Subcutaneous abdominal adipose tissue (tissue), 5 donors: ENCODE data around the gene TAL1.

Experiments used
- H3K27ac ChIP-seq: one replicate; pipeline ENCODE4 v1.7.0; 2013; ENCODE audit warnings: low read depth, mild to moderate bottlenecking, inconsistent platforms, low read length, moderate library complexity
- H3K27me3 ChIP-seq, 5 donors: one replicate each; pipeline ENCODE4 v1.7.0; 2013; ENCODE audit warnings: low read length in 5 of 5, inconsistent platforms in 1 of 5; ENCODE audit not compliant: control insufficient read depth in 5 of 5, insufficient read depth in 4 of 5
- H3K36me3 ChIP-seq, 5 donors: one replicate each; pipeline ENCODE4 v1.7.0; 2013; ENCODE audit warnings: low read length in 5 of 5; ENCODE audit not compliant: control insufficient read depth in 5 of 5, insufficient read depth in 5 of 5
- H3K4me1 ChIP-seq, 5 donors: one replicate each; pipeline ENCODE4 v1.7.0; 2013; ENCODE audit warnings: low read length in 5 of 5, mild to moderate bottlenecking in 3 of 5, moderate library complexity in 1 of 5; ENCODE audit not compliant: control insufficient read depth in 5 of 5, insufficient read depth in 5 of 5
- H3K4me3 ChIP-seq, 5 donors: one replicate each; pipeline ENCODE4 v1.7.0; 2013; ENCODE audit warnings: low read length in 5 of 5, low read depth in 1 of 5
- H3K9ac ChIP-seq, 5 donors: one replicate each; pipeline ENCODE4 v1.7.0; 2013; ENCODE audit warnings: low read length in 5 of 5, mild to moderate bottlenecking in 4 of 5, moderate library complexity in 3 of 5
- H3K9me3 ChIP-seq, 5 donors: one replicate each; pipeline ENCODE4 v1.7.0; 2013; ENCODE audit warnings: low read length in 5 of 5; ENCODE audit not compliant: control insufficient read depth in 5 of 5
- donor health status: healthy.
- donor health status: healthy.
- donor health status: healthy.
- donor health status: healthy.
- donor health status: healthy.

Gene TAL1

DNA sequence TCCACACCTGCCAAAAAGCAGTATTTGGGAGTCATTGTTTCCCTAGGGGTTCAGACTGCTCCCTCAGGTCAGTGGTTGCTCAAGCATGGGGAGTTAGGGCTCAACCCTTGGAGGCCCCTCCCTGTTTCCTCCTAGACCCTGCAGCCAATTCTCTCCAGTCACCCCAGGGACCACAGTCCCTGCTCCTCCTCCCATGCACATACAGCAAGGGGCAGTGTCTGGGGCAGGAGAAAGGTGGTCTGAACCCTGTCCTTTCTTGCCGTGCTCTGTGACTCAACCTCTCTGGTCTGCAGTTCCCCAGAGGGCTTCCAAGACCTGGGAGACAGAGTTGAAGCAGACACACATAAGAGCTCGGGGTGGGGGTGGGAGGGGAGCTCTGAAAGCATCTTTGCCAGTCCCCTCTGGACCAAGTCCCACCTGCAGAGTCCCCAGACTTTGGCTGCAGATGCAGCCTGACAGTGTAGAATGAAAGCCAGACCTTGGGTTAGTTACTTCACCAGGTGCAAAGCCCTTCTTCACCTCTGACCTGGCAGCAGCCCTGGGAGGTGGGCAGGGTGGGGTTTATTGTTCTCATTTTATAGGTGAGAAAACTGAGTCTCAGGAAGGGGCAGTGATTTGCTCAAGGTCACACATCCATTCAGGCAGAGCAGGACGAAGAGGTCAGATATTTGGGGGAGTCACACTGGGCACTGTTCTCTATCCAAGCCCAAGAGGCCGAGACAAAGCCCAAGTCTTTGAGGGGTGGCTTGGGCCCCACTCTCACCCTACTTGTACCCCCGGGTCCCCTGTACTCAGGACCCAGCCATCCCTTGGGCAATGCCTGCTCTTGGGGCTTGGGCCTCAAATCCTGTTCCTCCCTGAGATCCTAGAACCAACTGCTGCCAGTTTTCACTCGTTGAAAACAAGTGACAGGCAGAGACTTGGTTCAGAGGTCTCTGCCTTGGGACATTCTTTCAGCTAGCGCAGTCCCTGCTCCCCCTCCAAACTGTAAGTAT lies 42.9 kb downstream of the TAL1 start:
- peak overlapping the region in 4 of 5 donors; percentile 2 to 65 (median 40) for H3K9ac ChIP-seq
- H3K27me3 ChIP-seq: peaks cover 0 to 1% (median 0%) of the 10 kb centered on the region in 5 donors
- no peaks in the 10 kb centered on the region for H3K9me3 ChIP-seq
- peak overlapping the region in 1 of 5 donors; percentile 28 for H3K4me3 ChIP-seq
- no peaks in the 10 kb centered on the region for H3K36me3 ChIP-seq
- no peak overlapping the region for H3K27ac ChIP-seq
- peaks cover 4 to 39% (median 25%) of the 10 kb centered on the region in 5 donors for H3K4me1 ChIP-seq

DNA sequence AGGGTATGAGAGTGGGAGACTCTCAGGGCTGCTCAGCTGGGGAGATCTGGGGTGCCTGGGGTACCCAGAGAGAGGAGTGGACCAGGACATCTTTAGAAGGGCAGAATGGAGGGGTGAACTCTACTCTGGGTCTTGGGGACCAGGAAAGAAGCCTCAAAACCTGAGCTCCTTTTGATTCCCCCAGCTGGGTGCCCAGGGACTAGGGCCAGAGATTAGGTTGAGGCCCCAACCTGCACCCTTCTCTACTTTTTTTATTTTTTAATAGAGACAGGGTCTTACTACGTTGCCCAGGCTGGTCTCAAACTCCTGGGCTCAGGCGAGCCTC lies 44.1 kb downstream of the TAL1 start:
- no peak overlapping the region for H3K27ac ChIP-seq
- H3K36me3 ChIP-seq: no peaks in the 10 kb centered on the region
- peaks cover 0 to 9% (median 5%) of the 10 kb centered on the region in 5 donors for H3K27me3 ChIP-seq
- H3K9ac ChIP-seq: no peak overlapping the region
- H3K4me3 ChIP-seq: no peak overlapping the region
- H3K4me1 ChIP-seq: peaks cover 4 to 36% (median 25%) of the 10 kb centered on the region in 5 donors
- no peaks in the 10 kb centered on the region for H3K9me3 ChIP-seq

DNA sequence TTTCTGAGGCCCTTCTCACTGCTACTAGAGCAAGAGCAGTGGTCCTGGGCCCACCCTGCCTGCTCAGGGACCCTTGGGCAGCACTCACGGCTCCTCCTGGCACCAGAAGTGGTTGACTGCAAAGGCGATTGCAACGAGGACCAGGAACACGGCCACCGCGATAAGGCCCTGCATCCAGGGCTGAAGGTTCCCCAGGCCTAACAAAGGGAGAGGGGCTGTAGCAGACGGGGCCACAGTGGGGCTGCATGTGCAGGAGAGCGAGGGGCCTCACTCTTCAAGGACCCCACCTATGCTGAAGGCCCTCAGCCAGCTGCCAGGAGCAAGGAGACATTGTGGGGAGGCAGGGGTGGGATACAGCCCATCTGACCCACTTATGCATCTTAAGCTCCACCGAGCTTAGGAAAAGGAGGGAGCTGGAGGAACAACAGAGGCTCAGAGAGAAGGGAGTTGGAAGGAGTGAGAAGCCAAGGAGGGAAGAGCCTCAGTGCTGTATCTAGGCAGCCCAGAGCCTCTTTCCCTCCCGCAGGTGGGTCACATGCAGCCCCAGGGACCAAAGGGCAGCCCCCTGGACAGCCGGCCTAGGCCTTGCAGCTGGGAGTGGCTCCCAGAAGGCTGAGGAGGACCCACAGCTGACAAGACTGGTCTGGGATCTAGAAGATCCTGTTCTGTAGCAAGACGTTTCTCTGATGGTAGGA lies 44.6 kb downstream of the TAL1 start:
- Histone ChIP-seq H3K9me3 (no peaks in the 10 kb centered on the region), H3K4me3 (no peak overlapping the region), H3K36me3 (no peaks in the 10 kb centered on the region), H3K9ac (no peak overlapping the region), H3K27ac (no peak overlapping the region), H3K27me3 (peaks cover 0 to 10% (median 7%) of the 10 kb centered on the region in 5 donors), H3K4me1 (peaks cover 4 to 32% (median 25%) of the 10 kb centered on the region in 5 donors)

- peaks cover 4 to 24% (median 19%) of the 10 kb centered on the region in 5 donors for H3K4me1 ChIP-seq
- H3K36me3 ChIP-seq: no peaks in the 10 kb centered on the region
- H3K27ac ChIP-seq: no peak overlapping the region
- peaks cover under 1 to 18% (median 9%) of the 10 kb centered on the region in 5 donors for H3K27me3 ChIP-seq
- no peaks in the 10 kb centered on the region for H3K9me3 ChIP-seq
- H3K9ac ChIP-seq: no peak overlapping the region
- H3K4me3 ChIP-seq: no peak overlapping the region
Observed at GRCh38 chr1:47186267-47187185, 45.5 kb downstream of the TAL1 start.

DNA sequence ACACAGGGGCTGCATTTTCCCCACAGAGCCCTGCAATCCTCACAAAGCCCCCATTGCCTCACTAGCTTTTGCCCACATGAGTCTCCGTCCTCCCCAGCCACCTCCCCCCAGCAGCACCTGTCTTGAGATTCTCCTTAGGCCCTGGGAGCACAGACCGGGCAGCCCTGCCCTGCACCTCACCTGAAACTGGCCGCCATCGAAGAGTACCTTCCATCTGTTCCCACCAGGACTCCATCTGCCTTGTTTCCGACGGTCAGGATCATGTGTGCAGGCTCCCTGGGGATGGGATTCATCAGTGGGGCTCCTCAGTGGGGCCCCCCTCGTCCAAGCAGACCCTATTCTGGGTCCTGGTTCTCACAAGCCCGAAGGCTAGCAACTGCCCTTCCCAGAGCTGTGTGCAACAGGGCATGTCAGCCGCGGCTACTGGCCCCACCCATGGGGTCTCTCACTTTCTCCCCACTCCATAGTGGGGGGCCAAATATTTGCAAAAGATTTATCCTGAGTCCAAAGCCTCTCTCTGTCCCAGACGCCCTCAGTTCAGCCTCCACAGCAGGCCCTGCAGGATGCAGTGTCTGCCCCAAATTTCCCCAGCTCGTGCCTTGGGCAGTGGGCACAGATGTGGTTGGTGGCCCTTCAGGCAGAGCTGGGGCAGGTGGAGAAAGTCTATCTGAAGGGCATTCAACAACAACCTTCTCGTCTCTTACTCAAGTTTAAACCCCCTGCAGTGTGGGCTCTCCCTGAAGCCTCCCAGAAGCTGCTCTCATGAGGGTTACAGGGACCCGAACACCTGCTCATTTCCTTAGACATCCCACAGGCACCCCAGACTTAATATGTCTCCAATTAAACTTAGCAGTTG lies 47.0 kb downstream of the TAL1 start:
- Histone ChIP-seq H3K27ac (no peak overlapping the region), H3K9me3 (no peaks in the 10 kb centered on the region), H3K36me3 (no peaks in the 10 kb centered on the region), H3K4me3 (no peak overlapping the region), H3K27me3 (peaks cover 6 to 30% (median 23%) of the 10 kb centered on the region in 5 donors), H3K4me1 (peaks cover 4 to 10% (median 8%) of the 10 kb centered on the region in 5 donors), H3K9ac (no peak overlapping the region)

DNA sequence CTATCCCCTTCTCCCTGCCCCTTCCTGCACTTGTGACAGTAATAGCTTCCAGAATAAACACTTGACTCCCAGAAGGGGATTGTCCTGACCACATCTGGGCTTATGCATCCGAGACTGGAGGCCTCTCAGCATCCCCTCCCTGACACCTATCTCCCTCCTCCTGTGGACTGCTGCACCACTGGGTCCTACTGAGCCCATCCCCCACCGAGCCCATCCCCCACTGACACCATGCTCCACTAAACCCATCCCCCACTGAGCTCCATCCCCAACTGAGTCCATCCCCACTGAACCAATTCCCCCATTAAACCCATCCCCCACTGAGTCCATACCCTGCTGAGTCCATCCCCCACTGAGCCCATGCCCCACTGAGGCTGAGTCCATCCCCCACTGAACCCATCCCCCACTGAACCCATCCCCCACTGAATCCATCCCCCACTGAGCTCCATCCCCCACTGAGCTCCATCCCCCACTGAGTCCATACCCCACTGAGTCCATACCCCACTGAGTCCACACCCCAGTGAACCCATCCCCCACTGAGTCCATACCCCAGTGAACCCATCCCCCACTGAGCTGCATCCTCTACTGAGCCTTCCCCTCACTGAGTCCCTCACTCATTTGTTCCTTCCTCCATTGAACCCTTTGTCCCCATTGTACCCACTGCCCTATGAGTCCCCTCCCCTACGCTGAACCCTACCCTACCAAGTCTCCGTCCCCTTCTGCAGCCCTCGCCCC lies 47.8 kb downstream of the TAL1 start:
- H3K36me3 ChIP-seq: no peaks in the 10 kb centered on the region
- H3K27me3 ChIP-seq: peaks cover 6 to 31% (median 24%) of the 10 kb centered on the region in 5 donors
- peaks cover 3 to 11% (median 8%) of the 10 kb centered on the region in 5 donors for H3K4me1 ChIP-seq

DNA sequence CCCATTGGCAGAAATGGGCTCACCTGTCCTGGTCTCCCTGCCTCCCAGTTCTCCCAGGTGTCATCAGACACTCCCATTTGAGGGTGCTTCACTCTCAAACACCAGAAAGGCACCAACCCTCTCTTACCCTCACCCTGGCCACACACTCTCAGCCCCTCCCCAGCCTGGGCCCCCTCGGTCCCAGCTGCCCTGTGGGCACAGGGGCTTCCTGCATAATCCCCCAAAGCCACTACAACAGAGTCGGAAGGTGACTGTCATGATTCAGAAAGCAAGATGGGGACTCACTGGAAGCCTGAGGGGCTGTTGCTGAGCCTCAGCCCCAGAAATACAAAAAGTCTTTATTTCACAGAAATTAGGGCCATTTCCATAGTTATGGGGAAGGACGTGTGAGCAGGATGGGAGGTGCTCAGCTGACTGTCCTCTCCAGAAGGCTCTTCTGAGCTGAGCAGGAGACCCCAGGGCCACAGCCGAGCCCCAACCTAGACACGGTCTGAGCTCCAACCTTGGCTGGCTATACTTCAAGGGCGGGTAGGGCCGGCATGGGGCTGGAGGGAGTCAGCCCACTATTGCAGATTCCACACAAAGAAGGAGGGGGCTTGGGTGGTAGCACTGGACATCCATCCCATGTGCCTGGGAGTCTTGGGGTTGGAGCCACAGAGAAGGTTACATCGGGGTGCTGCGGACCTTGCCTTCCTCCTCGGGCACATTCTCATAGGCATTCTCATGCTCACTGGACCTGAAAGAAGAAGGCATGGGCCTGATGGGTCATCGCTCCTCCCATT lies 48.5 kb downstream of the TAL1 start:
- Histone ChIP-seq H3K4me1 (peaks cover 5 to 14% (median 10%) of the 10 kb centered on the region in 5 donors), H3K9ac (no peak overlapping the region), H3K9me3 (no peaks in the 10 kb centered on the region), H3K36me3 (no peaks in the 10 kb centered on the region), H3K27me3 (peaks cover 6 to 31% (median 24%) of the 10 kb centered on the region in 5 donors), H3K4me3 (no peak overlapping the region), H3K27ac (no peak overlapping the region)

More for the DNA sequence above, 47.8 kb downstream of the TAL1 start:
- no peak overlapping the region for H3K27ac ChIP-seq
- no peaks in the 10 kb centered on the region for H3K9me3 ChIP-seq
- H3K9ac ChIP-seq: no peak overlapping the region
- H3K4me3 ChIP-seq: no peak overlapping the region

DNA sequence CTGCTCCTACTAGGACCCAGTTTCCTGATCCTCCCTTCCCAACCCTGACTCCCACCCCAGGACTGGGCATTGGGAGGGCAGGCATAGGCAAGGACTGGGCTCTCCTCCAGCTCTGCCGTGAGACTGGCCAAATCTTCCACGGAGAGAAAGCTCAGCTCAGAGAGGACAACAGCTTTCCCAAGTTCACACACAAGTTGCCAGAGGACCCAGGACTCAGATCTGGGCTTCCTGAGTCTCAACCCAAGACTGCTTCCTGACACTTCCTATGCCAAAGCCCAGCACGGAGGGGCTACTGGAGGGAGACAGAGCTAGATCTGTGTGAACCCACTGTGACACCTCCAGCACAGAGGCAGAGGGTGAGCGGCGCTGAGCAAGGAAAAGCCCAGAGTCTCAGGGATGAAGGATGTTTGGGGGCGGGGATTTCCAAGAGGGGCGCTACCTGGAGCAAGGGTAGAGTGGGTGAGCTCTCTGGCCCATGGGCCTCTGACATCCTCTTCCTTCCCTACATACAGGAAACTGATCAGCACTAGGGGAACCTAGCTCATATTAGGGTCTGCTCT lies 49.3 kb downstream of the TAL1 start:
- no peaks in the 10 kb centered on the region for H3K9me3 ChIP-seq
- H3K27ac ChIP-seq: no peak overlapping the region
- H3K36me3 ChIP-seq: no peaks in the 10 kb centered on the region
- peaks cover 6 to 31% (median 24%) of the 10 kb centered on the region in 5 donors for H3K27me3 ChIP-seq
- no peak overlapping the region for H3K9ac ChIP-seq
- H3K4me3 ChIP-seq: no peak overlapping the region
- peaks cover 5 to 14% (median 10%) of the 10 kb centered on the region in 5 donors for H3K4me1 ChIP-seq
